Activated CD4-positive, alpha-beta memory T cell treated with anti-CD3 and anti-CD28 coated beads, Interleukin-2, amount 10 ng/mL, durations not matched to agents 7 days and 5 days (primary cell): ENCODE data around the gene TMEM269. TPM values are rescaled to one million over a fixed set of nuclear protein-coding genes. Genes with fewer than 3 reads are reported as not detected.

Experiments
- CTCF ChIA-PET: fragments of 350-600 bp; sonication (Branson Sonifier 250); formaldehyde crosslinking; loops from one replicate; lab custom pipeline; 2021; ENCODE audit warnings: antibody characterized with exemption, inconsistent platforms; lab: Charles Lee
- POLR2A ChIA-PET: fragments of 350-600 bp; sonication (Branson Sonifier 250); formaldehyde crosslinking; loops from one replicate; lab custom pipeline; 2021; ENCODE audit warnings: antibody characterized with exemption; lab: Charles Lee
- DNase-seq: peaks from one replicate; pipeline ENCODE4 v3.0.0-alpha.2; 2020
- H3K27ac Mint-ChIP-seq: one replicate; pipeline ENCODE4 v1.8.0; 2021; ENCODE audit warnings: mild to moderate bottlenecking, mixed read lengths
- H3K27me3 Mint-ChIP-seq: one replicate; pipeline ENCODE4 v1.8.0; 2021; ENCODE audit warnings: mixed read lengths
- H3K36me3 Mint-ChIP-seq: one replicate; pipeline ENCODE4 v1.8.0; 2021; ENCODE audit warnings: low read depth, mixed read lengths
- H3K4me1 Mint-ChIP-seq: one replicate; pipeline ENCODE4 v1.8.0; 2021; ENCODE audit warnings: mixed read lengths
- H3K4me3 Mint-ChIP-seq: one replicate; pipeline ENCODE4 v1.8.0; 2021; ENCODE audit warnings: mild to moderate bottlenecking, mixed read lengths
- H3K9me3 Mint-ChIP-seq: one replicate; pipeline ENCODE4 v1.8.0; 2021; ENCODE audit warnings: mixed read lengths
- total RNA-seq, 2 experiments: library from RNA; stranded (reverse); gene quantifications; one replicate each; pipeline ENCODE4 v1.2.3, GENCODE V29; 2021

TMEM269 gene
- total RNA-seq, 2 experiments from 2014 or later: not detected

- CTCF ChIA-PET: interaction anchor here (1.1 to 2.4 kb wide), 13 partner anchors 9 to 226 kb away, joined by 3 to 29 read pairs (median 7); partner anchors contain the start of genes C1orf50, P3H1 and YBX1
- H3K4me3 Mint-ChIP-seq: peak overlapping the region; percentile 87
- H3K9me3 Mint-ChIP-seq: peaks cover 4% of the 10 kb centered on the region
- H3K36me3 Mint-ChIP-seq: peaks cover 32% of the 10 kb centered on the region
- POLR2A ChIA-PET: interaction anchor here (0.6 to 3.8 kb wide), 13 partner anchors 9 to 521 kb away, joined by 3 to 32 read pairs (median 5); partner anchors contain the start of genes C1orf50, ELOVL1, ERMAP and P3H1
- no peaks in the 10 kb centered on the region for H3K27me3 Mint-ChIP-seq
- peaks cover 33% of the 10 kb centered on the region for H3K4me1 Mint-ChIP-seq
- H3K27ac Mint-ChIP-seq: peak overlapping the region; percentile 79
- DNase-seq: no peak
These were observed 62.4 kb downstream of the TMEM269 start for GRCh38 chr1:42847111-42847595.

DNA sequence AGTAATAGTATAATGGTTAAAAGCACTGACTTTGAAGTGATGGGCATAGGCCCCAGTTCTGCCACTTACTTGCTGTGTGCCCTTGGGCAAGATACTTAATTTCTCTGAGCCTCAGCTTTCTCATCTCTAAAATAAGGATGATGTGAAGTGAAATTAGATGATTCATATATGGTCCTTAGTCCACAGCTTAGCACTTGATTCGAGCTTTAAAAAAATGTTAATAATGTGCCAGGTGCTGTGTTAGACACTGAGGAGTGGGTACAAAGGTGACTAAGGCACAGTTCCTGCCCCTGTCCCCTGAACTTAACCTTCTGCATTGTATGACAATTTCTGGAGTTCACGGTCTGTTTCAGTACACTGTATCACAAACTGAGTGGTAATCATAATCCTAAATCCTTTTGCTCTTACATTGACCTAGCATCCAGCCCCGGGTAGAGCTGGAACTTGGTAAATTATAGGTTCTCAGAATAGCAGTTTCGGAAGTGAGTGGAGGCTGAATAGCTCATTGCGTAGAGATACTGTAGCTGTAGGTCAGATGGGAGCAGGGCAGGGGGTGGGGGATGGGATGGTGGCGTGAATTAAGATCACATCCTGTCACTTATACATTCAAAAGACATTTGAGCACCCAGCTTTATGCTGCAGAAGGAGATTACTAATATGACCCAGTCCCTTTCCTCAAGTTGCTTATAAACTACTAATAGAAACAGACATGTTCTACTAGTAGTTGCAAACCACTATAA lies 63.1 kb downstream of the TMEM269 start:
- H3K9me3 Mint-ChIP-seq: peaks cover 4% of the 10 kb centered on the region
- peak overlapping the region; percentile 79 for H3K27ac Mint-ChIP-seq
- no peaks in the 10 kb centered on the region for H3K27me3 Mint-ChIP-seq
- peaks cover 37% of the 10 kb centered on the region for H3K36me3 Mint-ChIP-seq
- peaks cover 33% of the 10 kb centered on the region for H3K4me1 Mint-ChIP-seq
- DNase-seq: peak; percentile 39
- ChIA-PET POLR2A (interaction anchor here (0.6 to 3.8 kb wide), 8 partner anchors 10 to 512 kb away, joined by 3 to 32 read pairs (median 8); partner anchors contain the start of genes C1orf50, ERMAP, P3H1 and SVBP), CTCF (interaction anchor here (1.1 to 2.4 kb wide), 5 partner anchors 26 to 225 kb away, joined by 3 to 10 read pairs (median 7); partner anchors contain the start of gene YBX1)
- H3K4me3 Mint-ChIP-seq: peak overlapping the region; percentile 87

- H3K27me3 Mint-ChIP-seq: no peaks in the 10 kb centered on the region
- no peak for DNase-seq
- H3K4me3 Mint-ChIP-seq: no peak overlapping the region
- peaks cover 37% of the 10 kb centered on the region for H3K36me3 Mint-ChIP-seq
- ChIA-PET POLR2A (interaction anchor here (1.3 to 3.8 kb wide), 2 partner anchors 32 to 33 kb away, joined by 4 to 32 read pairs; partner anchors contain the start of genes ERMAP and SVBP), CTCF (no interaction called here)
- peaks cover 4% of the 10 kb centered on the region for H3K9me3 Mint-ChIP-seq
- no peak overlapping the region for H3K27ac Mint-ChIP-seq
- H3K4me1 Mint-ChIP-seq: peaks cover 33% of the 10 kb centered on the region
These were observed 64.2 kb downstream of the TMEM269 start for GRCh38 chr1:42848823-42849537.

- DNase-seq: no peak
- H3K9me3 Mint-ChIP-seq: peaks cover 4% of the 10 kb centered on the region
- ChIA-PET CTCF (no interaction called here), POLR2A (interaction anchor here (1.3 kb wide), 1 partner anchor 34 kb away, joined by 4 read pairs; the partner anchor contains the start of gene ERMAP)
- H3K27ac Mint-ChIP-seq: no peak overlapping the region
- H3K36me3 Mint-ChIP-seq: peaks cover 38% of the 10 kb centered on the region
- H3K4me3 Mint-ChIP-seq: no peak overlapping the region
- H3K27me3 Mint-ChIP-seq: no peaks in the 10 kb centered on the region
- peaks cover 33% of the 10 kb centered on the region for H3K4me1 Mint-ChIP-seq
These were observed 65.2 kb downstream of the TMEM269 start for GRCh38 chr1:42849944-42850343.

Other genes starting within 250 kb of the TMEM269 start
- 10 to 100 TPM; 71.3 to 71.4 TPM for gene PPIH, start 126.6 kb upstream of the TMEM269 start, total RNA-seq
- 100 to 1,000 TPM; 575 to 580 TPM for gene YBX1, start 102.6 kb upstream of the TMEM269 start, total RNA-seq
- not detected for gene CLDN19, start 44.8 kb upstream of the TMEM269 start, total RNA-seq
- gene P3H1, start 18.0 kb upstream of the TMEM269 start, total RNA-seq: 10 to 100 TPM; 40.1 to 43.3 TPM
- gene C1orf50, start 17.7 kb upstream of the TMEM269 start, total RNA-seq: 1 to 10 TPM; 7.1 to 7.2 TPM
- 1 to 10 TPM; 5.0 to 5.9 TPM for gene ERMAP, start 32.1 kb downstream of the TMEM269 start, total RNA-seq
- 10 to 100 TPM; 17.4 to 19.2 TPM for gene SVBP, start 32.4 kb downstream of the TMEM269 start, total RNA-seq
- 10 to 100 TPM; 10.4 to 12.6 TPM for gene ZNF691, start 61.6 kb downstream of the TMEM269 start, total RNA-seq
- 100 to 1,000 TPM; 153 TPM for gene SLC2A1, start 173.9 kb downstream of the TMEM269 start, total RNA-seq